B cell (primary cell): Measurements from ENCODE around the gene MAML2.

ENCODE experiments used
- CTCF ChIP-seq: fragments of 200-600 bp; IDR thresholded peaks from one replicate; pipeline ENCODE4 v1.8.0; 2022; ENCODE audit warnings: antibody characterized with exemption, mild to moderate bottlenecking
- EZH2 ChIP-seq: IDR thresholded peaks from 2 replicates; pipeline ENCODE4 v1.6.1; 2012; ENCODE audit warnings: borderline replicate concordance, low read depth, mild to moderate bottlenecking, moderate library complexity, low read length; ENCODE audit not compliant: insufficient read depth, poor library complexity, severe bottlenecking

GRCh38 chr11:96110302-96110701, 232.7 kb downstream of the MAML2 start:
- TF ChIP-seq CTCF (no peak), EZH2 (no peak)
